Neural progenitor cell (in vitro differentiated cells): ENCODE data around the gene TBC1D23.

ENCODE experiments used
- CTCF ChIP-seq: fragments of 200-600 bp; sonication (generic); IDR thresholded peaks from 2 replicates; pipeline ENCODE4 v1.5.1; 2017; ENCODE audit warnings: antibody characterized with exemption, mild to moderate bottlenecking
- EZH2 ChIP-seq: fragments of 200-600 bp; sonication (generic); IDR thresholded peaks from 2 replicates; pipeline ENCODE4 v1.6.1; 2017; ENCODE audit warnings: antibody characterized with exemption, mild to moderate bottlenecking, moderate library complexity
- EZH2phosphoT487 ChIP-seq: fragments of 200-600 bp; sonication (generic); IDR thresholded peaks from 2 replicates; pipeline ENCODE4 v1.6.1; 2017; ENCODE audit warnings: antibody characterized with exemption

GRCh38 chr3:100264242-100264641, 3.5 kb downstream of the TBC1D23 start:
- TF ChIP-seq CTCF (no peak), EZH2 (no peak), EZH2phosphoT487 (no peak)
